Thoracic aorta (tissue), 2 donors: Measurements from ENCODE around the gene RPS6KA6. TPM values are rescaled to one million over a fixed set of nuclear protein-coding genes. Genes with fewer than 3 reads are reported as not detected.

ENCODE experiments used
- ATAC-seq: fragments of 150-250 bp; one replicate; pipeline ENCODE4 v1.8.0; 2017; ENCODE audit warnings: low read depth; ENCODE audit not compliant: insufficient number of reproducible peaks, low FRiP score
- DNase-seq: peaks from one replicate; pipeline ENCODE4 v3.0.0-alpha.2; 2020; ENCODE audit warnings: low spot score
- H3K27ac ChIP-seq, 2 donors: fragments of 200-600 bp; sonication (generic); 1 replicate in 1 of 2; 2 replicates in 1 of 2; pipeline ENCODE4 v1.5.1; 2016; ENCODE audit warnings: mild to moderate bottlenecking in 2 of 2, moderate library complexity in 2 of 2
- H3K27me3 ChIP-seq: fragments of 200-600 bp; sonication (generic); replicated peaks from 2 replicates; pipeline ENCODE4 v1.6.0; 2016; ENCODE audit warnings: mild to moderate bottlenecking; ENCODE audit not compliant: insufficient read depth
- H3K36me3 ChIP-seq: fragments of 200-600 bp; sonication (generic); one replicate; pipeline ENCODE4 v1.5.1; 2016
- H3K4me1 ChIP-seq, 2 donors: fragments of 200-600 bp; sonication (generic); 1 replicate in 1 of 2; 2 replicates in 1 of 2; pipeline versions ENCODE4 v1.5.1 to v1.6.0; 2016; ENCODE audit warnings: low read depth in 2 of 2, mild to moderate bottlenecking in 1 of 2; ENCODE audit not compliant: control insufficient read depth in 1 of 2
- H3K4me3 ChIP-seq: fragments of 200-600 bp; sonication (generic); 2 replicates; pipeline ENCODE4 v1.5.1; 2016; ENCODE audit warnings: mild to moderate bottlenecking
- H3K9me3 ChIP-seq: fragments of 200-600 bp; sonication (generic); 2 replicates; pipeline ENCODE4 v1.5.1; 2016
- CTCF ChIP-seq: fragments of 200-600 bp; sonication (generic); IDR thresholded peaks from one replicate; pipeline ENCODE4 v1.5.1; 2019; ENCODE audit warnings: antibody characterized with exemption
- total RNA-seq, 2 donors: library from RNA; depleted of rRNA; stranded (reverse); fragments of >200 nt; gene quantifications; one replicate each; pipeline versions ENCODE4 v1.1.0 to v1.2.3, GENCODE V29; 2016

RPS6KA6 gene
- total RNA-seq, 2 donors from 2014 or later = 8.5 to 9.6 TPM

- Histone ChIP-seq H3K36me3 (no peaks in the 10 kb centered on the region), H3K4me1 (no peaks in the 10 kb centered on the region), H3K27ac (no peak overlapping the region), H3K4me3 (no peak overlapping the region), H3K27me3 (no peaks in the 10 kb centered on the region), H3K9me3 (no peaks in the 10 kb centered on the region)
- DNase-seq (no peak), ATAC-seq (no peak)
- TF ChIP-seq CTCF = no peak
Observed at GRCh38 chrX:84168574-84168973, 19.4 kb downstream of the RPS6KA6 start.

- H3K27me3 ChIP-seq = no peaks in the 10 kb centered on the region
- DNase-seq (no peak), ATAC-seq (no peak)
- no peak for TF ChIP-seq CTCF
- H3K4me3 ChIP-seq = no peak overlapping the region
- H3K36me3 ChIP-seq = no peaks in the 10 kb centered on the region
- H3K9me3 ChIP-seq = no peaks in the 10 kb centered on the region
- H3K4me1 ChIP-seq = no peaks in the 10 kb centered on the region
- no peak overlapping the region for H3K27ac ChIP-seq
Observed at GRCh38 chrX:84168095-84168494, 19.9 kb downstream of the RPS6KA6 start.

- ATAC-seq = no peak
- Histone ChIP-seq H3K36me3 (no peaks in the 10 kb centered on the region), H3K9me3 (no peaks in the 10 kb centered on the region), H3K4me3 (no peak overlapping the region), H3K27ac (no peak overlapping the region), H3K27me3 (no peaks in the 10 kb centered on the region), H3K4me1 (no peaks in the 10 kb centered on the region)
- no peak for TF ChIP-seq CTCF
- no peak for DNase-seq
Observed at GRCh38 chrX:84165711-84166110, 22.3 kb downstream of the RPS6KA6 start.

- no peak for TF ChIP-seq CTCF
- no peak overlapping the region for H3K4me3 ChIP-seq
- no peak for ATAC-seq
- H3K27me3 ChIP-seq = no peaks in the 10 kb centered on the region
- no peaks in the 10 kb centered on the region for H3K36me3 ChIP-seq
- no peaks in the 10 kb centered on the region for H3K4me1 ChIP-seq
- no peak overlapping the region for H3K27ac ChIP-seq
- no peaks in the 10 kb centered on the region for H3K9me3 ChIP-seq
- DNase-seq = no peak
Observed at GRCh38 chrX:84162401-84162800, 25.6 kb downstream of the RPS6KA6 start.

GRCh38 chrX:84161641-84162040 is 26.4 kb downstream of the RPS6KA6 start:
- no peak for TF ChIP-seq CTCF
- DNase-seq = no peak
- Histone ChIP-seq H3K4me1 (no peaks in the 10 kb centered on the region), H3K27me3 (no peaks in the 10 kb centered on the region), H3K27ac (no peak overlapping the region), H3K9me3 (no peaks in the 10 kb centered on the region), H3K4me3 (no peak overlapping the region), H3K36me3 (no peaks in the 10 kb centered on the region)
- no peak for ATAC-seq
